ENCODE data around the gene RPTOR.

The RPTOR gene

GRCh38 chr17:80860101-80860671 lies 315.5 kb downstream of the RPTOR start:
- TF ChIP-seq ZNF248 (tag by site-specific recombination; IDR thresholded peaks at IDR 0.05) (no peak), SP2 (tag by site-specific recombination; IDR thresholded peaks at IDR 0.05) (no peak), ZNF677 (tag by site-specific recombination; IDR thresholded peaks at IDR 0.05) (no peak), ZNF629 (tag by site-specific recombination; IDR thresholded peaks at IDR 0.05) (no peak), ZNF768 (tag by site-specific recombination; IDR thresholded peaks at IDR 0.05) (no peak), ZNF121 (tag by site-specific recombination; IDR thresholded peaks at IDR 0.05) (no peak), HOXA7 (CRISPR knock-in tag; IDR thresholded peaks at IDR 0.05; ENCODE audit: borderline replicate concordance) (no peak), ZNF600 (tag by site-specific recombination; IDR thresholded peaks at IDR 0.05) (no peak), ZNF280D (tag by site-specific recombination; IDR thresholded peaks at IDR 0.05) (no peak)
- TF ChIP-seq, protein P1, sequence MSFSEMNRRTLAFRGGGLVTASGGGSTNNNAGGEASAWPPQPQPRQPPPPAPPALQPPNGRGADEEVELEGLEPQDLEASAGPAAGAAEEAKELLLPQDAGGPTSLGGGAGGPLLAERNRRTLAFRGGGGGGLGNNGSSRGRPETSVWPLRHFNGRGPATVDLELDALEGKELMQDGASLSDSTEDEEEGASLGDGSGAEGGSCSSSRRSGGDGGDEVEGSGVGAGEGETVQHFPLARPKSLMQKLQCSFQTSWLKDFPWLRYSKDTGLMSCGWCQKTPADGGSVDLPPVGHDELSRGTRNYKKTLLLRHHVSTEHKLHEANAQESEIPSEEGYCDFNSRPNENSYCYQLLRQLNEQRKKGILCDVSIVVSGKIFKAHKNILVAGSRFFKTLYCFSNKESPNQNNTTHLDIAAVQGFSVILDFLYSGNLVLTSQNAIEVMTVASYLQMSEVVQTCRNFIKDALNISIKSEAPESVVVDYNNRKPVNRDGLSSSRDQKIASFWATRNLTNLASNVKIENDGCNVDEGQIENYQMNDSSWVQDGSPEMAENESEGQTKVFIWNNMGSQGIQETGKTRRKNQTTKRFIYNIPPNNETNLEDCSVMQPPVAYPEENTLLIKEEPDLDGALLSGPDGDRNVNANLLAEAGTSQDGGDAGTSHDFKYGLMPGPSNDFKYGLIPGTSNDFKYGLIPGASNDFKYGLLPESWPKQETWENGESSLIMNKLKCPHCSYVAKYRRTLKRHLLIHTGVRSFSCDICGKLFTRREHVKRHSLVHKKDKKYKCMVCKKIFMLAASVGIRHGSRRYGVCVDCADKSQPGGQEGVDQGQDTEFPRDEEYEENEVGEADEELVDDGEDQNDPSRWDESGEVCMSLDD (tag by site-specific recombination; IDR thresholded peaks at IDR 0.05), result no peak
- TF ChIP-seq, protein P2, sequence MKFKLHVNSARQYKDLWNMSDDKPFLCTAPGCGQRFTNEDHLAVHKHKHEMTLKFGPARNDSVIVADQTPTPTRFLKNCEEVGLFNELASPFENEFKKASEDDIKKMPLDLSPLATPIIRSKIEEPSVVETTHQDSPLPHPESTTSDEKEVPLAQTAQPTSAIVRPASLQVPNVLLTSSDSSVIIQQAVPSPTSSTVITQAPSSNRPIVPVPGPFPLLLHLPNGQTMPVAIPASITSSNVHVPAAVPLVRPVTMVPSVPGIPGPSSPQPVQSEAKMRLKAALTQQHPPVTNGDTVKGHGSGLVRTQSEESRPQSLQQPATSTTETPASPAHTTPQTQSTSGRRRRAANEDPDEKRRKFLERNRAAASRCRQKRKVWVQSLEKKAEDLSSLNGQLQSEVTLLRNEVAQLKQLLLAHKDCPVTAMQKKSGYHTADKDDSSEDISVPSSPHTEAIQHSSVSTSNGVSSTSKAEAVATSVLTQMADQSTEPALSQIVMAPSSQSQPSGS (tag by site-specific recombination; IDR thresholded peaks at IDR 0.05; ENCODE audit: low read depth), result no peak
- TF ChIP-seq, protein P3, sequence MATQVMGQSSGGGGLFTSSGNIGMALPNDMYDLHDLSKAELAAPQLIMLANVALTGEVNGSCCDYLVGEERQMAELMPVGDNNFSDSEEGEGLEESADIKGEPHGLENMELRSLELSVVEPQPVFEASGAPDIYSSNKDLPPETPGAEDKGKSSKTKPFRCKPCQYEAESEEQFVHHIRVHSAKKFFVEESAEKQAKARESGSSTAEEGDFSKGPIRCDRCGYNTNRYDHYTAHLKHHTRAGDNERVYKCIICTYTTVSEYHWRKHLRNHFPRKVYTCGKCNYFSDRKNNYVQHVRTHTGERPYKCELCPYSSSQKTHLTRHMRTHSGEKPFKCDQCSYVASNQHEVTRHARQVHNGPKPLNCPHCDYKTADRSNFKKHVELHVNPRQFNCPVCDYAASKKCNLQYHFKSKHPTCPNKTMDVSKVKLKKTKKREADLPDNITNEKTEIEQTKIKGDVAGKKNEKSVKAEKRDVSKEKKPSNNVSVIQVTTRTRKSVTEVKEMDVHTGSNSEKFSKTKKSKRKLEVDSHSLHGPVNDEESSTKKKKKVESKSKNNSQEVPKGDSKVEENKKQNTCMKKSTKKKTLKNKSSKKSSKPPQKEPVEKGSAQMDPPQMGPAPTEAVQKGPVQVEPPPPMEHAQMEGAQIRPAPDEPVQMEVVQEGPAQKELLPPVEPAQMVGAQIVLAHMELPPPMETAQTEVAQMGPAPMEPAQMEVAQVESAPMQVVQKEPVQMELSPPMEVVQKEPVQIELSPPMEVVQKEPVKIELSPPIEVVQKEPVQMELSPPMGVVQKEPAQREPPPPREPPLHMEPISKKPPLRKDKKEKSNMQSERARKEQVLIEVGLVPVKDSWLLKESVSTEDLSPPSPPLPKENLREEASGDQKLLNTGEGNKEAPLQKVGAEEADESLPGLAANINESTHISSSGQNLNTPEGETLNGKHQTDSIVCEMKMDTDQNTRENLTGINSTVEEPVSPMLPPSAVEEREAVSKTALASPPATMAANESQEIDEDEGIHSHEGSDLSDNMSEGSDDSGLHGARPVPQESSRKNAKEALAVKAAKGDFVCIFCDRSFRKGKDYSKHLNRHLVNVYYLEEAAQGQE (tag by site-specific recombination; IDR thresholded peaks at IDR 0.05), result no peak
- Histone ChIP-seq H3K4me1 (ENCODE audit: control insufficient read depth, insufficient read depth, low read length) (peaks cover 3% of the 10 kb centered on the region; the same call in 1 of the 2 replicates), H3K9me3 (ENCODE audit: control insufficient read depth, insufficient read depth, low read depth, low read length) (no peaks in the 10 kb centered on the region), H3K4me3 (ENCODE audit: low read depth, low read length) (no peak overlapping the region), H3K27ac (ENCODE audit: extremely low read depth, low read depth, low read length) (no peak overlapping the region), H3K36me3 (ENCODE audit: control insufficient read depth in 2 of 2, insufficient read depth in 1 of 2, low read length in 2 of 2) (peaks cover 0 to 48% of the 10 kb centered on the region in 2 experiments; a peak in 1 of 3 replicates)
- ChIA-PET POLR2A (no interaction called here), CTCF (interaction anchor here (0.7 to 1.4 kb wide), 3 partner anchors 10 to 222 kb away, joined by 4 to 8 read pairs (median 4); no protein-coding TSS in a partner anchor)
